GM18520 (cell line): ENCODE measurements around the gene IMMP2L.
"Not testable (repeated sequence)": the region's sequence is repeated elsewhere in the genome, so short reads cannot be mapped to it uniquely, and the experiment has no call there.

Experiments used
- ATAC-seq: cut with Tn5 transposase; IDR thresholded peaks from one replicate; pipeline ENCODE4 v1.9.1; 2021; ENCODE audit not compliant: unreplicated experiment

IMMP2L gene

DNA sequence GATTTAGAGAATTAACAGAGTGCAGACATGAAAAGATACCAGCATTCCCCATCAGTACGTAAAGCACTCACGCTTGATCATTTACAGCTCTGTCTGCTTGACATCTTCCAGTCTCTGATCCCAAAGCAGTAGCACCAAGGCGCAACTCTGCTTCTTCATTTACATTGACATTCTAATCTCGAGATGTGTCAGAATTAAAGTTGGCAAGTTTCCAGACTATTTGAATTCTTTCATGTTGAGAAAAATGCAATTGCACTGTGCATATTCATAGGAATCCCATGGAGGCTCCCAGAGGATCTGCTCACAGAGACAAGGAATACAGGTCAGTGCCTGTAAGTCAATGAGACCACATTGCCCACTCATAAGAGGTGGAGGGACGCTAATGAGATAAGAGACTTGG lies 287.4 kb downstream of the IMMP2L start:
- ATAC-seq, result no peak

DNA sequence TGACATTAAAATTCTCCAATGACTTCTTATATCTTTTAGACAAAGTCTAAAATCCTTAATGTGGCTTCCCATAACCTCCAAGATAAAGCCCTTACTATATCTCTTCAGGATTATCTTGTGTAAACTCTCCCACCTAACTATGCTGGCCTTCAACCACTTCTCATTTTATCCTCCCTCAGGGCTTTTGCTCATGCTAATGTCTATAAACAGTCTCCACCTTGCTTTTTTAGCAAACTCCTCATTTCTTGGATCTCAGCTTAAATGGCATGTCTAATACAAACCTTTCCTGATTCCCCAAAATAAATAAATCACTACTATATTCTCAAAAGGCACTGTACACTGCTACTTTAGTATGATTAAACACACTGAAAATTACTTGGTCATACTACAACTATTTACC lies 290.2 kb downstream of the IMMP2L start:
- no peak for ATAC-seq

DNA sequence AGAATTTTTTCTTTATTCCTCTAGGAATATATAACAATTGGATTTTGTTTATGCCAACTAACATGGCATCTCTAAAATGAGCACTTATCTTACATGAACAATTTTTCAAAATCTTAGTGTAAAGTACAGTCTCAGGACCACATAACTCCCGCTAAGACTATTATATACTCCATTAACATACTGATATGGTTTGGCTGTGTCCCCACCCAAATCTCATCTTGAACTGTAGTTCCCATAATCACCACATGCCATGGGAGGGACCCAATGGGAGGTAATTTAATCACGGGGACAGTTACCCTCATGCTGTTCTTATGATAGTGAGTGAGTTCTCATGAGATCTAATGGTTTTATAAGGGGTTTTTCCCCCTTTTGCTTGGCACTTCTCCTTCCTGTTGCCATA lies 291.5 kb downstream of the IMMP2L start:
- ATAC-seq, result not testable (repeated sequence)

DNA sequence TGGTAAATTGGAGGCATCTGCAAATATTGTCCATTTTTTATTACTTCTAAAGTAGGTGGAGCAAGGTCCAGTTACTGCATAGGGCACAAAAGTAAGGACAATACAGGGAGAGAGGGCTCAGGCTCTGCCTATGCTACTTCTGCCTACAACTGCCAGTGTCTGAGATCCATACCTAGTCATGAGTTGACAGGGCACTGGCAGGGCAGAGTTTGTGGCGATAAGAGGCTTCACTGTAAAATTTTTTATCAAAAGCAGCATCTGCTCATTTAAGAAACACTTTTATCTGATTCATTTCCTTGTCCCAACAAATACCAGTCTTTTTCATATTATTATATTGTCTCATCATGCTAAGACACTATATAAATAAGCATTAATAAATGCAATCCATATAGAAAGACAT lies 293.4 kb downstream of the IMMP2L start:
- no peak for ATAC-seq

DNA sequence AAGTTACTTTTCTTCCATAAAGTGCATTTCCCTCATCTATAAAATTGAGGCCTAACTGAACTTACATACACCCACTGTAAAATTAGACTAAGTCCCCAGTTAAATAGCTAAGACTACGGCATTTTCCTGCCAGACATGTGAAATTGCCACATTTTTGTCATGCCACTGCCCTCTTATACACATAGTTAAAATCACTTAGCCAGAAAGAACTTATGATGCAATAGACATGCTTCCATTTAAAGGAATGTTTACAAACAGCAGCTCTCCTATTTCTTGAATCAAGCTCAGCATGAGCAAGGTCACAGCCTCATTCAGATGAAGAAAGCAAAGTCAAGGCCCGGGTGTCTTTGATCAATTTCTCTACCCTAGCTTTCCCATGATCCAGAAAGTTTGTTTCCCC lies 295.7 kb downstream of the IMMP2L start:
- ATAC-seq, result no peak

DNA sequence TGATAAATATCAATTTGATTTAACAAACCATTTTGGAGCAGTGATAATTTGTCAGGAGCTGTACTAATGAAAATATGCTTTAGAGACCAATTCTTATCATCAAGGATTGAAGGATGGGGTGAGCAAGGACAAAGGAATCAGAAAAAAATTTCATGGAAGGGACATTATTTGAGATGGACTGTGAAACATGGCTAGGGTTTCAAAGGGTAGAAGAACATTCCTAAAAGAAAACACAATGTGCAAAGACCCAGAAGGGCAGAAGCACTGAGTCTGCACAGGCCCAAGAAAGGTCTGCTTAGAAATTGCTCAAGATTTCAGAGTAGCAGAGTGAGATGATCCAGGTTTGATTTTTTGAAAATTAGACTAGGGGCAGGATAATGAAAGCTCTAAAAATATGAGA lies 296.9 kb downstream of the IMMP2L start:
- ATAC-seq, result no peak

DNA sequence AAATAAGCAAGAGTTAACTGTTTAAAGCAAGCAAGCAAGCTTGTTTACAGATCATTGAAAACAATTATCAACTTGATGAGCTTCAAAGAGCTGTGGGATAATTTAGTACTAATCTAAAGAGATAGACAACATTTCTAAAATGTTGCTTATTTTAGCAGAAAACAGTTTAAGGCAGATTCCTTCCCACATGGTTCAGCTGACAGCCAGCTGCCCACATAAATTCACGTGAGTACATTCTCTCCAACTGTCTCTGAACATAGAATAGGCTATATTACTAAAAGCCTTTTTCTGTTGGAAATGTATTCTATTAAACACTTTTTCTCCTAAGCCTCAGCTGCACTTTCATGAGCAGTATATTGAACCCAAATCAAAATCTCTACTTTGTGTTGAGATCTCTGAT lies 297.3 kb downstream of the IMMP2L start:
- no peak for ATAC-seq

DNA sequence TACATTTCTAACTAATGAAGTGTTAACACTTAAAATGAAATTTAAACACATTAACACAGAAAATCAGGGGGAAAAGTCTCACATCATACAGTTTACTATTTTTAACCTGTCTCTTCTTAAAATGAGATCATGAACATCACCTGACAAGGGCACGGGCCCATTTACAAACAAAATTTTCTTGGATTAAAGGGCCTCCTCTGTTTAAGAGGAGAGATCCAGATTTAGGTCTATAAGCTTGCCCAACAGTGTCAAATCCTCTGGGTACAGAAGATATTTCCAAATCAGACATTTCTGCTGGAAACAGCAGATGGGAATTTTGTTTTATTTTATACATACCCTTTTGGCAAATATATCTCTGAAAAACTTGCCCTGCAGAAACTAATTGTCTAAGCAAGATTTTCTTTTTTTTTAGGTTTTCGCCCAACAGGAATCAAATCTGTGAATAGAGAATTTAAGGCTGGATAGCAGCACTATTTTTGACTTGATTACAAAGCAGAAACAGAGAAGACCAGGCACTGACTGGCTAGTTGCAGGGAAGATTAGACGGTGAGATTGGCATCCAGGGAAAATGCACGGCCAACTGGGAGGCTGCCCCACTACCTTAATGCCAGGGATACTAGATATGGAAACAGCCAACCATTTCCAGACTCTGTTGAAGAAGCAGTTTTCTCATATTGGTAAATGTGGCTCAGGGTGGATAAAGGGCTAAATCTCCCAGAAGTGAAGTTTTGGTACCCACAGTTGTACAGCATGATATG lies 298.0 kb downstream of the IMMP2L start:
- ATAC-seq, result no peak

DNA sequence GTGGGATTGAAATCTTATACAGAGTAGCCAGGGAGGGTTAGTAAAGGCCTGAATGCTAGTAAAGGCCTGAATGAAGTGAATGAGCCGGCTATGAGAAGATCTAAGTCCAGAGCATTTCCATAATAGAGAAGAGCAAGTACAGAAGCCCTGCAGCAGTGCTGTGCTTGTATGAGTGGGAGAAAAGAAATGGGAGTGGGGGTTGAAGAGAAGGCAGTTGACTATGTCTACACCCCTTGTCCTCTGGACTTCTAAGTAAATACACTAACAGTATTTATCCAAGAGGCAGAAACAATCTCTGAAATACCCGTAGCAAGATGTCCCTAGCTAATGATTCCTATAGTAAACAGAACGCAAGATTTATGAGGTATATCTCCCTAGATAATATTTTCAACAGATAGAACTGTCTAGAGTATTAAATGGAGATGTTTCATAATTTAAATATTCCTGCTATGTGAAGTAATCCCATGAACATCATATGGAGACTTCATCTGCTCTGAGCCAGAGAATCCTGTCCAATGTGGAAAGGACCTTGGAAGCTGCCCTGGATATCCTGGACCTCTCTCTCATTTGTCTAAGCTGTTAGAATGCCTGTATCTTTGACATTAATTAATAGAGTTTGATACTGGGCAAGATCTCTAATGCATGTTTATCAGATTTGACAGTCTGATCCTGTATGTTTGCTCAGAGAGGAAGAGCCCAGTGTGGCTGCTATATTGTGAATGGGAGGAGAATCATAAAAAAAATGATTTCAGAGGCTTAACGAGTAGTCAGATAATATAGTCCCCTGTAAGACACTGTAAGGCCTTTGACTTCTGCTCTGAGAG lies 299.8 kb downstream of the IMMP2L start:
- no peak for ATAC-seq

DNA sequence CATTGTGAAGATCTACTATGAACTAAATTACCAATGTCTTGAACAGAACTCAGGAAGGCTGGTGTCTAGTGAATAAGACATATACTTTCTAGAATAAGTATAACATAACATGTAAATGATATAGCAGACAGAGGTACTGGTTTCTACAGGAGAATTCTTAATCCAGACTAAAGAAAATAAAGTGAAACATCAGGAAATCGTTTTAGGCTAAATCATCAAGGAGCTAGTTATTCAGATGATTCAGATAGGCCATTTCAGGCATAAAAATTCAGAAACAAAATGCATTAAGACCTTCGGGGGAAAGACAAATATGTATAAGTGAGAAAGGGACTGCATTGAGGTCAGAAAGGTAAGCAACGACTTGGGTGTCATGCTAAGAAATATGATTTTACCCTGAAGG lies 300.8 kb downstream of the IMMP2L start:
- ATAC-seq, result no peak

DNA sequence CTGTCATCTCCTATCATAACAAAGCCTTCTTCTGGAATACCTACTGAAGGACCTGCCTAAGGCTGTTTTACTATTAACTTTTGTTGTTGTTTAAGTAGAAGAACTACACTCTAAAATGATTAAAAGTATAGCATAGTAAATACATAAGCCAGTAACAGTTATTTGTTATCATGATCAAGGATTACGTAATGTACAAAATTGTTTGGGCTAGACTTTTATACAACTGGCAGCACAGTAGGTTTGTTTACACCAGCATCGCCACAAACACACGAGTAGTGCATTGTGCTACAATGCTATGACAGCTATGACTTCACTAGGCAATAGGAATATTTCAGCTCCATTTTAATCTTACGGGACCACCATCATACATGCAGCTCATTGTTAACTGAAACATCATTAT lies 302.3 kb downstream of the IMMP2L start:
- no peak for ATAC-seq

DNA sequence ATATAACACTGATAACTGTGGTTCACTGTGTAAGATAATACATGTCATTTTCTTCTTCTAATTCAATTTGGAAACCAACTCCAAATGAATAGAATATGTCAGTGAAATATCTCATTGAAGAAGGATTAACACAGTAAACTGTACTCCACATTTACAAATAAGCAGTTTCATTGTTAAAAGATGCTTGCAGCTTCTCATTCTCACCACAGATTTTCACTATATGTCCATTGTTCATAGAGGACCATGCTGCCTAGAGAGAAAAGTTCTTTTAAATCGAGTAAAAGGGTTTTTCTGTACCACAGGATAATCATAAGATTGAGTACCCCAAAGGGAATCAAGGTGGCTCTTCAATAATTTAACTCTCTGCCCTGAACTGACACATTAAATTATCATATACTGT lies 305.9 kb downstream of the IMMP2L start:
- no peak for ATAC-seq

DNA sequence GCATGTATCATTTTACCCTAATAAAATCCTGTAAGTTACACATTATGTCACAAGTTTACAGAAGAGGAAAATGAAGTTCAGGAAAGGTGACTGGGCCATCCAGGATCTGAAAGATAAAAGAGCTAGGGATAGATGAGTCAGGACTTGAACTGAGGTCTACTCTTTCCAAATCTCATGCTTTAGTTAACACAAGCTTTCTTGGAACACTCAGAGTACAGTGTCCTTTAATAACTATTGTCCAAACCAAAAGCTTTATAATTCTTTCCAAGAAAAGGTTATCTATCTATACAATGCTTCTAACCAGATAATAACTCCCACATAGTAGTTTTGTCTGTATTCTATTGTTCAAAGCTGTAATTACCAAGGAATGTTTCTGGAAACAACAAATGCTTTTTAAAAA lies 306.7 kb downstream of the IMMP2L start:
- ATAC-seq, result no peak

DNA sequence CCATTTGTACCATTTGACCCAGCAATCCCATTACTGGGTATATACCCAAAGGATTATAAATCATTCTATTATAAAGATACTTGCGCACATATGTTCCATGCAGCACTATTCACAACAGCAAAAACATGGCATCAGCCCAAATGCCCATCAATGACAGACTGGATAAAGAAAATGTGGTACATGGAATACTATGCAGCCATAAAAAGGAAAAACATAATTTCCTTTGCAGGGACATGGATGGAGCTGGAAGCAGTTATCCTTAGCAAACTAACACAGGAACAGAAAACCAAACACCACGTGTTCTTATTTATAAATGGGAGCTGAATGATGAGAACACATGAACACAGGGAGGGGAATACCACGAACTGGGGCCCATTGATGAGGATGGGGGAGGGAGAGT lies 310.9 kb downstream of the IMMP2L start:
- ATAC-seq, result not testable (repeated sequence)

DNA sequence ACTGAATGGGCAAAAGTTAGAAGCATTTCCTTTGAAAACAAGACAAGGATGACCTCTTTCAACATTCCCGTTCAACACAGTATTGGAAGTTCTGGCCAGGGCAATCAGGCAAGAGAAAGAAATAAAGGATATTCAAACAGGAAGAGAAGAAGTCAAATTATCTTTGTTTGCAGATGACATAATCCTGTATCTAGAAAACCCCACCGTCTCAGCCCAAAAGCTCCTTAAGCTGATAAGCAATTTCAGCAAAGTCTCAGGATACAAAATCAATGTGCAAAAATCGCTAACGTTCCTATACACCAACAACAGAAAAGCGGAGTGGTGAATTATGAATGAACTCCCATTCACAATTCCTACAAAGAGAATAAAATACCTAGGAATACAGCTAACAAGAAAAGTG lies 312.5 kb downstream of the IMMP2L start:
- ATAC-seq, result not testable (repeated sequence)

DNA sequence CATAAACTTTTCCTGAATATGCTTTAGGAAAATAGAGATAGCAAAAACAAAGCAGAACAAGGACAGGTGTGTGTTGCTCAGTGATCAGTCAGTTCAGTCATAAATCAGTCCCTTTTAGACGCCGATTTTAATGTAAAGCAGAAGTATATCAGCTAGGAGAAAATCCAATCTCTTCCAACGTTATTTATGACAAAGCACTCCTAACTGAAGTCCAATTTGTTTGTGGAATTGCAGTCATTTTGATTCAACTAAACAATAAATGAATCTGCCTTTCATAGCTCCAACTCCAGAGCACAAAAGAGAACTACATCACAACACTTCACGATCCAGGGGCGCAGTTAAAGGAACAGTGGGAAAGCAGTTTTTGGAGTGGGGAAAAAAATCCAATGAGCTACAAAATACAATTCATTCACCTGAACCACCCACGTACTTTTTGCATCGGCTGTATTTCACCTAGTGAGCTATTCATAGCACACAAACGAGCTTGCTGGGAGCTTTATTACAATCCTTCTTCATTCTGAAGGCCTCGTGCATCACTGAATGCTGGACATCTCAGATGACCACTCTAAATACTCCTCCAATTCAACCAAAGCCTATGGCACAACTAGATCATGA lies 320.0 kb downstream of the IMMP2L start:
- ATAC-seq, result no peak

DNA sequence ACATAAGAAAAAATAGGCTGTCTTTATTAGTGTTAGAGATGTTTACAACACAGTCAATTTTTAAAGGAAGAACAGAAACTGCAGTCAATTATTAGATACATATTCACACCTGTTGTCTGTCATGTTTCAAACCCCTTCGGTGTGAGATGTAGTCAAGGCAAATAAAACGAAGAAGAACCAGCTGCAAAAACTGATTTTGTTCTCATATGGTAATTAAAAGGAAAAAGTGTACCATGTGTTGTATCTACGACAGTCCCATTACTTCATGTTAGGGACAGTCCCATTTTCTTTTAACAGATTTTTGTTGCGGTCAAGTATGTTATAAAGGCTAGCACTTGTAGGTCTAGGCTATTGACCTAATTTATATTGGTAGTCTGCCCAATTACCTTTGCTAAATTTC lies 321.9 kb downstream of the IMMP2L start:
- peak; percentile 60 for ATAC-seq

DNA sequence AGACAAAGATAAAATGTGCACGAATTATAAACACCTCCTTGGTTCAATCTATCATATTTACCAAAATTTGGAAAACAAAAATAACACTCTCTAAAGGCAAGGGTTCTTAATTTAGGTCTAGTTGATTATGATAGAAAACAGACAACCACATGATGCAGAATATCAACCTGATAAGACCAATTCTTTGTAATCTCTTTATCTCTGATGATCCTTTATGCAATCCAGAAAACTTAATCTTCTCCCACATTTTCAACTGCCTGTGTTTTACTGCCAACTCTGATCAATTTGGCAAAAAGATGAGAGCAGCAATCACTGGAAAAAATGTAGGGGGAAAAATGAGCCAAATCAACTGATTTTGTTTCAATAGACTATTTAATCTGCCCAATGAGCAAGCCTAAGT lies 322.9 kb downstream of the IMMP2L start:
- no peak for ATAC-seq

DNA sequence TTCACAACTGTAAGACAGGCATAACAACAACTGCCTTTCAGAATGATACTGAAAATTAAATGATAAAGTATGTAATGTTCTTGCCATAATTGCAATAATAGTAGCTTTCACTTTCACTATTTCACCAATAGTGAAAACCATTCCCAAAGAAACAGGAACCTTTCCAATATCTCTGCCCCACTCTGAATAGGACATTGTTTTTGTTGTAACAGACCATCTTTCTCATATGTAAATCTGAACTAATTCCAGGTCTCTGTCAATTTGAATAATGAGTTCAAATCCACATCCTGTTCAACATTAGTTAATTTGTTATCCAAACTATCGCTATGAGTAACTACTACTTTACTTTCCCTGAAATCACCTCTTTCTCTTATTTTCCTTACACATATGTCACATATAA lies 323.4 kb downstream of the IMMP2L start:
- no peak for ATAC-seq

DNA sequence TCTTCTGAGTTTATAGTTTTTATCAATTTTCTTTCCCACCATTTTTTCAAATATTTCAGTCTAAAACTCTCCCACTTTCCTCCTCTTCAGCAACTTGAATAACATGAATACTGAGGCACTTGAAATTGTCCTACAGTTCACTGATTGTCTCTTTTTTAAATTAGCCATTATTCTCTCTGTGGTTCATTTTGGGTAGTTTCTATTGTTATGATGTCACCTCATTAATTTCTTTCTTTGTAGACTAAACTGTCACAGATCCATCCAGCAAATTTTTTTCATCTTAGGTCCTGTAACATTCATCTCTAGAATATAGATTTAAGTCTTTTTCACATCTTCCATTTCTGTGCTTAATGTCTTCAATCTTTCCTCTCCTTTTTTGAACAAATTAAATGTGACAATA lies 326.6 kb downstream of the IMMP2L start:
- no peak for ATAC-seq

DNA sequence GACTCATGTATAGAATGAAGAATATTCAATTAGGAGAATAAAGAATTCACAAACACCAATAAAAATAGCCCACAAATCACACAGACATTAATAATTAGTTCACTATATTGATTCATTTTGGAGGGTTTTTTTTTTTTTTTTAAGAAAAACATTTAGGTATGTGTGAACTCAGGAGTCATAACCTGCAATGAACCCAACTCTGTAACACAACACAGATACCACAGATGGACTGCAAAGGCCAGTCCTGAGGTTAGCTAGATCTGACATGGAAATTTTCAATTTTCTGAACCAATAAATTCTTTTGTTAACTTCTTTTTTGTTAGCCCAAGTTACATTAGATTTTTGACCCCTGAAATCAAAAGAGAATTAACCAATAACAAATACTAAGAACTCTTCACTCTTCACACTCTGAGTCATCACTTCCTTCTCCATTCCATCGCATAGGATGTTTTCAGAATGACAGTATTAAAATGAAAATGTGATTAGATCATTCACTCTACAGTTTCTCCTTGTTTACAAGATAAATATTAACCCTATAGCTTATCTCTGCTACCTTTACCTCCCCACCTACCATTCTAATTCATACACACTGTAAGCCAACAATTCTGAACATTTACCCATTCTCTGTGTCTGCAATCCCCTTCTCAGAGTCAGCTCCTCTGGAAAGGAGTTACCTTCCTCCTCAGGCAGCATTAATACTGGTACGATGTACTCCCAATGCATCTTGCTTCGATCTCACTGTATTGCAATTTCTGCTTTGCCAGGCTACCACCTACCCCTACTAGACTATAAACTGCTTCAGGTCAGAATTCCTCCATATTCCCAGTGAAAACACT lies 329.8 kb downstream of the IMMP2L start:
- ATAC-seq, result peak; percentile 60
